ENCODE data around the gene UBE3C.

- TF ChIP-seq CTCF (IDR thresholded peaks at IDR 0.05) (no peak), POLR2A (IDR thresholded peaks at IDR 0.05) (no peak), POLR2AphosphoS5 (IDR thresholded peaks at IDR 0.05) (no peak), EP300 (IDR thresholded peaks at IDR 0.05; ENCODE audit: low read depth) (no peak)
Measured at GRCh38 chr7:157299317-157299612, 160.5 kb downstream of the UBE3C start.
